ENCODE results near the gene VPS35L.

VPS35L gene

GRCh38 chr16:19517424-19518089, 37.9 kb upstream of the VPS35L start:
- DNase-seq (ENCODE audit: low read depth): peak; percentile 86
- H3K4me3 ChIP-seq (ENCODE audit: control insufficient read depth, low read depth, low read length): no peak overlapping the region
- TF ChIP-seq, protein P1, sequence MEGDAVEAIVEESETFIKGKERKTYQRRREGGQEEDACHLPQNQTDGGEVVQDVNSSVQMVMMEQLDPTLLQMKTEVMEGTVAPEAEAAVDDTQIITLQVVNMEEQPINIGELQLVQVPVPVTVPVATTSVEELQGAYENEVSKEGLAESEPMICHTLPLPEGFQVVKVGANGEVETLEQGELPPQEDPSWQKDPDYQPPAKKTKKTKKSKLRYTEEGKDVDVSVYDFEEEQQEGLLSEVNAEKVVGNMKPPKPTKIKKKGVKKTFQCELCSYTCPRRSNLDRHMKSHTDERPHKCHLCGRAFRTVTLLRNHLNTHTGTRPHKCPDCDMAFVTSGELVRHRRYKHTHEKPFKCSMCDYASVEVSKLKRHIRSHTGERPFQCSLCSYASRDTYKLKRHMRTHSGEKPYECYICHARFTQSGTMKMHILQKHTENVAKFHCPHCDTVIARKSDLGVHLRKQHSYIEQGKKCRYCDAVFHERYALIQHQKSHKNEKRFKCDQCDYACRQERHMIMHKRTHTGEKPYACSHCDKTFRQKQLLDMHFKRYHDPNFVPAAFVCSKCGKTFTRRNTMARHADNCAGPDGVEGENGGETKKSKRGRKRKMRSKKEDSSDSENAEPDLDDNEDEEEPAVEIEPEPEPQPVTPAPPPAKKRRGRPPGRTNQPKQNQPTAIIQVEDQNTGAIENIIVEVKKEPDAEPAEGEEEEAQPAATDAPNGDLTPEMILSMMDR (conservative IDR thresholded peaks at IDR 0.05; ENCODE audit: control insufficient read depth, insufficient read depth, low read depth, low read length): no peak

GRCh38 chr16:19518388-19518787, 37.1 kb upstream of the VPS35L start:
- TF ChIP-seq, protein P1 (conservative IDR thresholded peaks at IDR 0.05; ENCODE audit: control insufficient read depth, insufficient read depth, low read depth, low read length): no peak
- DNase-seq (ENCODE audit: low read depth): no peak
- H3K4me3 ChIP-seq (ENCODE audit: control insufficient read depth, low read depth, low read length): no peak overlapping the region

GRCh38 chr16:19520861-19521331, 34.6 kb upstream of the VPS35L start:
- peak; percentile 74 for DNase-seq (ENCODE audit: low read depth)
- peak overlapping the region; percentile 92 for H3K4me3 ChIP-seq (ENCODE audit: control insufficient read depth, low read depth, low read length)
- TF ChIP-seq, protein P1 (conservative IDR thresholded peaks at IDR 0.05; ENCODE audit: control insufficient read depth, insufficient read depth, low read depth, low read length): no peak

DNA sequence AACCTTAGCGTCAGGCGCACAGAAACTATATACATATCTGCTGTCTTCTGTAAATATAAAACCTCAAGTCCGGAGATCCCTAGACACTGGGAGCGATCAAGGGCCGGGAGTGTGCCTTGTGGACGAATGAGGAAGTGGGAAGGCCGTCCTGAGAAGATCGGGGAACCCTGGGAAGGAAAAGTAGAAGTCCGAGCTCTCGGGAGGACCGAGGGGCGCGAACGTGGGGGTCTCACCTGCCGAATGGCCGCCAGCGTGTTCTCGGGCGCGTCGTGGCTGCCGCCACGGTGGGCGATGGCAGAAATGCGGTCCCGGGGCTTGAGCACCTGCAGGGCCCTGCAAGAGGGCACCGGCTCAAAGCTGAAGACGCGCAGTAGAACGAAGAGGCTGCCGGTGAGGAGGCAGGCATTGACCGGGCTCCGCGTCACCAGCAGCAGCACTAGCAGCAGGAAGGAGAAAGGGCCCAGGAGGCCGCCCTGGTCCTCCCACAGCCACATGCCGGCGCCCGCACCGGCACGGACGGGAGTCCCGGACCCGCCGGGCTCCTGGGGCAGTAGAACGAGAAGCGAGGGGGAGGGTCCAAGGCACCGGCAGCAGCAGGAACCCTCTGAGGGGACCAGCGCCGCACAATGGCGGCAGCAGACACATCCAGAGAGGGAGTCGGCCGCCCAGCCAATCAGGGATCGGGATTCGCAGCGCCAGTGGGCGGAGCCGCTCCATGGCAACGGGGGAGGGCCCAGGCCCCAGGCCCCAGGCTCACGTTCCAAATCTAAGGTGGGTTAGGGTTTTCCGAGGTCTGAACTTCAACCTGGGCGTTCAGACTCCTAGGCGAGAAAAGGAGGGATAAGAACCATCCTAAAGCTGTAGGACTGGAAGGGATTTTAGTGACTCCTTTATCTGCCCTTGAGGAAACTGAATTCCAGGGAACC, 33.8 kb upstream of the VPS35L start, which contains the start of gene GDE1:
Gene GDE1 (minus strand): TSS at position 628 of the 926 bp plus-strand sequence. CDS start 134 bp downstream, at position 494.
- DNase-seq (ENCODE audit: low read depth): peak; percentile 82
- H3K4me3 ChIP-seq (ENCODE audit: control insufficient read depth, low read depth, low read length): peak within 1 kb of the TSS; percentile 92
- TF ChIP-seq, protein P1 (conservative IDR thresholded peaks at IDR 0.05; ENCODE audit: control insufficient read depth, insufficient read depth, low read depth, low read length): peak; percentile 25

DNA sequence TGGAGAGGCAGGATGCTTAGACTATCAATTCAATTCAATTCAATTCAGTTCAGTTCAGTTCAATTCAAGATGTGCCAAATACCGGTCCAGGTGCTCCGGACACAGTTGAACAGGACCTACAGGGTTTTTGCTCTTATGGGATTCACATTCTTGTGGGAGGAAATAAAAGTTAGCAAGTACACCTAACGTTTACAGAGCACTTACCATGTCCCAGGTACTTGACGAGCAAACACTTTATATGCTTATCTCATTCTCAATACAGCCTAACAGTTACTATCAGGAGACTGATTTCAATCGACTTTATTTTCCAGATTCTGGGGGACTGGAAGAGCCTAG, 33.1 kb upstream of the VPS35L start:
- TF ChIP-seq, protein P1 (conservative IDR thresholded peaks at IDR 0.05; ENCODE audit: control insufficient read depth, insufficient read depth, low read depth, low read length): no peak
- no peak for DNase-seq (ENCODE audit: low read depth)
- H3K4me3 ChIP-seq (ENCODE audit: control insufficient read depth, low read depth, low read length): no peak overlapping the region

- H3K4me3 ChIP-seq (ENCODE audit: control insufficient read depth, low read depth, low read length): no peak overlapping the region
- DNase-seq (ENCODE audit: low read depth): no peak
- TF ChIP-seq, protein P1 (conservative IDR thresholded peaks at IDR 0.05; ENCODE audit: control insufficient read depth, insufficient read depth, low read depth, low read length): no peak
These were observed 32.7 kb upstream of the VPS35L start for GRCh38 chr16:19522760-19523159.
